ENCODE measurements around the gene PHACTR4. TPM values are rescaled to one million over a fixed set of nuclear protein-coding genes. Genes with fewer than 3 reads are reported as not detected.

The PHACTR4 gene
- polyA plus RNA-seq, 1 donor (not counting 4 experiments of a cell fraction or from before 2014, with no cell fraction given) = 12.2 TPM

GRCh38 chr1:28354121-28354520, 15.4 kb upstream of the PHACTR4 start:
- TF ChIP-seq, protein P1, sequence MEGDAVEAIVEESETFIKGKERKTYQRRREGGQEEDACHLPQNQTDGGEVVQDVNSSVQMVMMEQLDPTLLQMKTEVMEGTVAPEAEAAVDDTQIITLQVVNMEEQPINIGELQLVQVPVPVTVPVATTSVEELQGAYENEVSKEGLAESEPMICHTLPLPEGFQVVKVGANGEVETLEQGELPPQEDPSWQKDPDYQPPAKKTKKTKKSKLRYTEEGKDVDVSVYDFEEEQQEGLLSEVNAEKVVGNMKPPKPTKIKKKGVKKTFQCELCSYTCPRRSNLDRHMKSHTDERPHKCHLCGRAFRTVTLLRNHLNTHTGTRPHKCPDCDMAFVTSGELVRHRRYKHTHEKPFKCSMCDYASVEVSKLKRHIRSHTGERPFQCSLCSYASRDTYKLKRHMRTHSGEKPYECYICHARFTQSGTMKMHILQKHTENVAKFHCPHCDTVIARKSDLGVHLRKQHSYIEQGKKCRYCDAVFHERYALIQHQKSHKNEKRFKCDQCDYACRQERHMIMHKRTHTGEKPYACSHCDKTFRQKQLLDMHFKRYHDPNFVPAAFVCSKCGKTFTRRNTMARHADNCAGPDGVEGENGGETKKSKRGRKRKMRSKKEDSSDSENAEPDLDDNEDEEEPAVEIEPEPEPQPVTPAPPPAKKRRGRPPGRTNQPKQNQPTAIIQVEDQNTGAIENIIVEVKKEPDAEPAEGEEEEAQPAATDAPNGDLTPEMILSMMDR (optimal IDR thresholded peaks at IDR 0.05 in 1 of 3, IDR thresholded peaks at IDR 0.05 in 1 of 3, conservative IDR thresholded peaks at IDR 0.05 in 1 of 3; ENCODE audit: extremely low read depth in 1 of 3, insufficient read depth in 2 of 3, low read length in 3 of 3) = no peak
- TF ChIP-seq EZH2 (IDR thresholded peaks at IDR 0.05; ENCODE audit: low read length) = no peak
- Histone ChIP-seq H4K20me1 (ENCODE audit: control insufficient read depth, extremely low read depth, insufficient read depth, low read length) (no peaks in the 10 kb centered on the region), H3K9me1 (ENCODE audit: control insufficient read depth, extremely low read depth, insufficient read depth, low read length) (no peaks in the 10 kb centered on the region), H3K9me3 (ENCODE audit: control insufficient read depth, low read depth, low read length) (no peaks in the 10 kb centered on the region), H3K9ac (ENCODE audit: control insufficient read depth, extremely low read depth, insufficient read depth, low read length) (no peak overlapping the region), H3K79me2 (ENCODE audit: control insufficient read depth, insufficient read depth, low read length) (no peaks in the 10 kb centered on the region), H3K27me3 (ENCODE audit: control insufficient read depth, extremely low read depth, insufficient read depth, low read length) (no peaks in the 10 kb centered on the region), H3K27ac (ENCODE audit: control insufficient read depth, insufficient read depth, low read length) (peak overlapping the region; percentile 32), H3K4me1 (ENCODE audit: control insufficient read depth, extremely low read depth, insufficient read depth, low read length) (peaks cover 25% of the 10 kb centered on the region), H2AFZ (ENCODE audit: control insufficient read depth, low read length) (peak overlapping the region; percentile 64), H3K4me3 (ENCODE audit: control insufficient read depth in 2 of 3, extremely low read depth in 1 of 3, insufficient read depth in 2 of 3, low read depth in 1 of 3, low read length in 3 of 3) (no peak overlapping the region), H3K36me3 (ENCODE audit: control insufficient read depth in 2 of 2, extremely low read depth in 1 of 2, insufficient read depth in 2 of 2, low read length in 2 of 2) (no peaks in the 10 kb centered on the region), H3K4me2 (ENCODE audit: control insufficient read depth, extremely low read depth, insufficient read depth, low read depth, low read length) (peak overlapping the region; percentile 47)
- DNase-seq (ENCODE audit: low read depth, low spot score) = peak; percentile 71
- no peak for FAIRE-seq
- dilution Hi-C loops (cut with MboI; ENCODE audit: extremely low pct_ligation_motif_present, low sequenced_read_pairs) = no loop called here

- Histone ChIP-seq H3K4me3 (ENCODE audit: control insufficient read depth in 2 of 3, extremely low read depth in 1 of 3, insufficient read depth in 2 of 3, low read depth in 1 of 3, low read length in 3 of 3) (no peak overlapping the region), H3K4me2 (ENCODE audit: control insufficient read depth, extremely low read depth, insufficient read depth, low read depth, low read length) (no peak overlapping the region), H3K27me3 (ENCODE audit: control insufficient read depth, extremely low read depth, insufficient read depth, low read length) (no peaks in the 10 kb centered on the region), H4K20me1 (ENCODE audit: control insufficient read depth, extremely low read depth, insufficient read depth, low read length) (no peaks in the 10 kb centered on the region), H3K9me3 (ENCODE audit: control insufficient read depth, low read depth, low read length) (no peaks in the 10 kb centered on the region), H3K4me1 (ENCODE audit: control insufficient read depth, extremely low read depth, insufficient read depth, low read length) (peaks cover 10% of the 10 kb centered on the region), H3K9me1 (ENCODE audit: control insufficient read depth, extremely low read depth, insufficient read depth, low read length) (no peaks in the 10 kb centered on the region), H3K36me3 (ENCODE audit: control insufficient read depth in 2 of 2, extremely low read depth in 1 of 2, insufficient read depth in 2 of 2, low read length in 2 of 2) (no peaks in the 10 kb centered on the region), H3K9ac (ENCODE audit: control insufficient read depth, extremely low read depth, insufficient read depth, low read length) (no peak overlapping the region), H2AFZ (ENCODE audit: control insufficient read depth, low read length) (no peak overlapping the region), H3K27ac (ENCODE audit: control insufficient read depth, insufficient read depth, low read length) (no peak overlapping the region), H3K79me2 (ENCODE audit: control insufficient read depth, insufficient read depth, low read length) (no peaks in the 10 kb centered on the region)
- dilution Hi-C loops (cut with MboI; ENCODE audit: extremely low pct_ligation_motif_present, low sequenced_read_pairs) = no loop called here
- FAIRE-seq = no peak
- TF ChIP-seq, protein P1 (optimal IDR thresholded peaks at IDR 0.05 in 1 of 3, IDR thresholded peaks at IDR 0.05 in 1 of 3, conservative IDR thresholded peaks at IDR 0.05 in 1 of 3; ENCODE audit: extremely low read depth in 1 of 3, insufficient read depth in 2 of 3, low read length in 3 of 3) = no peak
- no peak for TF ChIP-seq EZH2 (IDR thresholded peaks at IDR 0.05; ENCODE audit: low read length)
- DNase-seq (ENCODE audit: low read depth, low spot score) = no peak
These were observed 10.8 kb upstream of the PHACTR4 start for GRCh38 chr1:28358716-28359115.

All from keratinocyte (primary cell).